PC-3 (cell line): Measurements from ENCODE around the gene MCL1. TPM values are rescaled to one million over a fixed set of nuclear protein-coding genes. Genes with fewer than 3 reads are reported as not detected.
A peak's percentile ranks its signal among the peaks of the same experiment; 100 is the strongest.

Experiments used
- ATAC-seq: fragments of 200-7000 bp; cut with Tn5 transposase; 2 replicates; pipeline ENCODE4 v1.9.1; 2020; ENCODE audit warnings: mild to moderate bottlenecking, moderate library complexity
- BruUV-seq: library from RNA; stranded (reverse); fragments of 400-500 nt; replicated peaks from 2 replicates; lab custom pipeline; 2021; lab: Mats Ljungman, UMichigan
- CTCF ChIA-PET: fragments of 300-600 bp; sonication (Branson Sonifier 250); formaldehyde crosslinking; loops from one replicate; lab custom pipeline; 2022; ENCODE audit warnings: antibody characterized with exemption; lab: Charles Lee
- POLR2A ChIA-PET: fragments of 300-600 bp; sonication (Branson Sonifier 250); formaldehyde crosslinking; loops from one replicate; lab custom pipeline; 2022; ENCODE audit warnings: antibody characterized with exemption; ENCODE audit not compliant: unreplicated experiment; lab: Charles Lee
- DNase-seq: peaks from one replicate; pipeline ENCODE4 v3.0.0-alpha.2; 2015
- H2AFZ ChIP-seq: fragments of 300-600 bp; sonication (generic); 2 replicates; pipeline ENCODE4 v1.6.0; 2016; ENCODE audit warnings: antibody characterized with exemption, low read length
- H3F3A ChIP-seq: fragments of 300-600 bp; sonication (generic); one replicate; pipeline ENCODE4 v1.6.0; 2017; ENCODE audit warnings: antibody characterized with exemption, low read length, control low read depth, mild to moderate bottlenecking; ENCODE audit not compliant: unreplicated experiment
- H3K27ac ChIP-seq: fragments of 300-600 bp; sonication (generic); 2 replicates; pipeline ENCODE4 v1.5.1; 2016; ENCODE audit warnings: mild to moderate bottlenecking, low read length
- H3K27me3 ChIP-seq: fragments of 300-600 bp; sonication (generic); 2 replicates; pipeline ENCODE4 v1.6.1; 2016; ENCODE audit warnings: low read length, mixed read lengths
- H3K36me3 ChIP-seq: fragments of 300-600 bp; sonication (generic); 2 replicates; pipeline ENCODE4 v1.6.1; 2016; ENCODE audit warnings: low read depth, mixed run types, low read length, mixed read lengths
- H3K4me1 ChIP-seq: fragments of 300-600 bp; sonication (generic); 2 replicates; pipeline ENCODE4 v1.5.1; 2016; ENCODE audit warnings: low read length; ENCODE audit not compliant: insufficient read depth
- H3K4me2 ChIP-seq: fragments of 300-600 bp; sonication (generic); 2 replicates; pipeline ENCODE4 v1.6.0; 2016; ENCODE audit warnings: low read length
- H3K4me3 ChIP-seq: fragments of 300-600 bp; sonication (generic); 2 replicates; pipeline ENCODE4 v1.5.1; 2016; ENCODE audit warnings: mild to moderate bottlenecking, low read length, mixed read lengths
- H3K79me2 ChIP-seq: fragments of 300-600 bp; sonication (generic); 2 replicates; pipeline ENCODE4 v1.6.1; 2017; ENCODE audit warnings: low read length, mixed read lengths
- H3K9ac ChIP-seq: fragments of 300-600 bp; sonication (generic); 2 replicates; pipeline ENCODE4 v1.6.0; 2016; ENCODE audit warnings: mild to moderate bottlenecking, low read length
- H3K9me2 ChIP-seq: fragments of 300-600 bp; sonication (generic); replicated peaks from 2 replicates; pipeline ENCODE4 v1.6.1; 2016; ENCODE audit warnings: mixed run types, low read length, mixed read lengths
- H3K9me3 ChIP-seq: fragments of 300-600 bp; sonication (generic); 2 replicates; pipeline ENCODE4 v1.6.1; 2016; ENCODE audit warnings: low read length, mixed read lengths
- H4K20me1 ChIP-seq: fragments of 300-600 bp; sonication (generic); 2 replicates; pipeline ENCODE4 v1.6.1; 2016; ENCODE audit warnings: low read length, mixed read lengths
- EZH2 ChIP-seq: fragments of 300-600 bp; sonication (generic); IDR thresholded peaks from one replicate; pipeline ENCODE4 v1.6.1; 2017; ENCODE audit warnings: antibody characterized with exemption, mild to moderate bottlenecking, low read length; ENCODE audit not compliant: unreplicated experiment
- EZH2phosphoT487 ChIP-seq: fragments of 300-600 bp; sonication (generic); IDR thresholded peaks from 2 replicates; pipeline ENCODE4 v1.6.1; 2018; ENCODE audit warnings: mild to moderate bottlenecking, antibody characterized with exemption, low read length, borderline replicate concordance
- intact Hi-C: fragments of 100-400 bp; cut with micrococcal nuclease; formaldehyde crosslinking; loops from 2 replicates; pipeline ENCODE4 v1.9.0; 2023
- total RNA-seq: library from RNA; depleted of rRNA; stranded (reverse); fragments of >200 nt; gene quantifications from 2 replicates; pipeline ENCODE4 v1.2.3, GENCODE V29; 2014
- TF ChIP-seq, protein P1 (sequence below): fragments of 300-600 bp; sonication (generic); conservative IDR thresholded peaks from 2 replicates; pipeline ENCODE4 v1.5.1; 2017; ENCODE audit warnings: antibody characterized with exemption, low read depth, mild to moderate bottlenecking, low read length

MCL1 gene
- total RNA-seq, 1 experiment from 2014 or later = 285 TPM

DNA sequence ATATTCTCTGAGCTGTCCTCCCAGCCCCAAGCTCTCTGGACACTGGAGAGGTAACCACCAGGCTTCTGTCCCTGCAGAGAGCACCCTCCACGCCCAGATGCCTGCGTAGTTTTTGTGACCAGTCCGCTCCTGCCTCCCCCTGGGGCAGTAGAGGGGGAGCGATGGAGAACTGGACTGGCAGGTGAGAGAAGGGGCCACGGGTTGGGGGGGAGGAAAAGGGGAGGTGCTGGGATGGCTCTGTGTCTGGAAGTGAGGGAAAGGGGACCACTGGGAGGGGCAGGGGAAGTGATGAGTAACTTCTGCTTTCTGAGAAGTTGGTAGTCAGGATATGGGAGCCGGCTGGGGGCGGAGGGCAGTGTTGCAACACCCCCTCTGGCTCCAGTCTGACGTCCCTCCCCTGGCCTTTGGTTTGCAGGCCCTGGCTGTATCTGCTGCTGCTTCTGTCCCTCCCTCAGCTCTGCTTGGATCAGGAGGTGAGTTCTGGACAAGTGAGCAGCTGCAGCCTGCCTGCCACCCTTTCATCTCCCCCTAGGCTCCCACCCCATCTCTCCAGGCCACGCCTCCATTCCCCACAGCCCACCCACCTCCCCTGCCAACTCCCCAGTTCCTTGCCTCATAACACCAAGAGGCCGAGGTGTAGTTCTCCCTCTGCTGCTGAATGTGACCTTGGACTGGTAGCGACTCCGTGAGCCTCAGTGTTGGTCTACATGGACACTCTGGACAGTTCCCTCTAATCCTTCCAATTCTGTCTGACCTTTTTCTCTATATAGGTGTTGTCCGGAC is 27.1 kb downstream of the MCL1 start:
- ChIA-PET CTCF (interaction anchor here (0.9 kb wide), 1 partner anchor 14 kb away, joined by 8 read pairs; no protein-coding TSS in a partner anchor), POLR2A (interaction anchor here (0.6 to 0.7 kb wide), 3 partner anchors 27 to 729 kb away, joined by 4 to 8 read pairs (median 4); partner anchors contain the start of gene MCL1)
- Histone ChIP-seq H3K36me3 (no peaks in the 10 kb centered on the region), H3K9ac (no peak overlapping the region), H3K27ac (peak overlapping the region; percentile 31), H3K27me3 (no peaks in the 10 kb centered on the region), H3F3A (no peaks in the 10 kb centered on the region), H3K9me2 (no peaks in the 10 kb centered on the region), H3K4me1 (peaks cover 20% of the 10 kb centered on the region), H3K79me2 (no peaks in the 10 kb centered on the region), H3K4me2 (peak overlapping the region; percentile 42), H3K4me3 (no peak overlapping the region), H2AFZ (no peak overlapping the region), H3K9me3 (no peaks in the 10 kb centered on the region), H4K20me1 (no peaks in the 10 kb centered on the region)
- DNase-seq (peak; percentile 82), ATAC-seq (peak; percentile 15)
- intact Hi-C loops = no loop called here
- TF ChIP-seq EZH2 = no peak
- TF ChIP-seq, protein P1, sequence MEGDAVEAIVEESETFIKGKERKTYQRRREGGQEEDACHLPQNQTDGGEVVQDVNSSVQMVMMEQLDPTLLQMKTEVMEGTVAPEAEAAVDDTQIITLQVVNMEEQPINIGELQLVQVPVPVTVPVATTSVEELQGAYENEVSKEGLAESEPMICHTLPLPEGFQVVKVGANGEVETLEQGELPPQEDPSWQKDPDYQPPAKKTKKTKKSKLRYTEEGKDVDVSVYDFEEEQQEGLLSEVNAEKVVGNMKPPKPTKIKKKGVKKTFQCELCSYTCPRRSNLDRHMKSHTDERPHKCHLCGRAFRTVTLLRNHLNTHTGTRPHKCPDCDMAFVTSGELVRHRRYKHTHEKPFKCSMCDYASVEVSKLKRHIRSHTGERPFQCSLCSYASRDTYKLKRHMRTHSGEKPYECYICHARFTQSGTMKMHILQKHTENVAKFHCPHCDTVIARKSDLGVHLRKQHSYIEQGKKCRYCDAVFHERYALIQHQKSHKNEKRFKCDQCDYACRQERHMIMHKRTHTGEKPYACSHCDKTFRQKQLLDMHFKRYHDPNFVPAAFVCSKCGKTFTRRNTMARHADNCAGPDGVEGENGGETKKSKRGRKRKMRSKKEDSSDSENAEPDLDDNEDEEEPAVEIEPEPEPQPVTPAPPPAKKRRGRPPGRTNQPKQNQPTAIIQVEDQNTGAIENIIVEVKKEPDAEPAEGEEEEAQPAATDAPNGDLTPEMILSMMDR = no peak
- no peak for TF ChIP-seq EZH2phosphoT487
- BruUV-seq = no TSS peak

DNA sequence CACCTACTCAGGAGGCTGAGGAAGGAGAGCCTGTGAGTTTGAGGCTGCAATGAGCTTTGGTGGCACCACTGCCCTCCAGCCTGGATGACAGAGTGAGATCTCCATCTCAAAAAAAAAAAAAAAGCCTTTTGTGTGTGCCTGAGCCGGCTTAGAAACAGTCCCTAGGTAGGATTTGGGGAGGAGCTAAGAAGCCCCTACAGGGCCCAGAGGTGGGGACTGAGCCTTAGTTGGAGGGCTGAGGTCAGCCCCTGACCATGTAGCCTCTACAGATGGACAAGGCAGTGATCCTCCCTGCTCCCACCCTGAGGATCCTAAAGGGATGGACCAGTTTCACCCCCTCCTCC is 27.7 kb downstream of the MCL1 start:
- BruUV-seq = no TSS peak
- Histone ChIP-seq H3K4me2 (peak overlapping the region; percentile 42), H3K27me3 (no peaks in the 10 kb centered on the region), H3K27ac (peak overlapping the region; percentile 21; the same call in 1 of the 2 replicates), H3K9me2 (no peaks in the 10 kb centered on the region), H3K4me1 (peaks cover 20% of the 10 kb centered on the region), H3F3A (no peaks in the 10 kb centered on the region), H3K9me3 (no peaks in the 10 kb centered on the region), H3K79me2 (no peaks in the 10 kb centered on the region), H4K20me1 (no peaks in the 10 kb centered on the region), H3K36me3 (no peaks in the 10 kb centered on the region), H3K4me3 (no peak overlapping the region), H3K9ac (no peak overlapping the region), H2AFZ (no peak overlapping the region)
- TF ChIP-seq EZH2 (no peak), EZH2phosphoT487 (no peak)
- TF ChIP-seq, protein P1 = no peak
- CTCF ChIA-PET = interaction anchor here (0.6 to 0.9 kb wide), 2 partner anchors 14 to 32 kb away, joined by 3 to 8 read pairs; no protein-coding TSS in a partner anchor
- POLR2A ChIA-PET = interaction anchor here (0.6 to 0.7 kb wide), 3 partner anchors 28 to 730 kb away, joined by 4 to 8 read pairs (median 4); partner anchors contain the start of gene MCL1
- intact Hi-C loops = no loop called here
- ATAC-seq (no peak), DNase-seq (no peak)
